ENCODE results near the gene PANX2. TPM values are rescaled to one million over a fixed set of nuclear protein-coding genes. Genes with fewer than 3 reads are reported as not detected.

The PANX2 gene
- total and polyA plus RNA-seq, 2 experiments from 2014 or later = 0.44 to 2.1 TPM

- no peaks in the 10 kb centered on the region for H3K4me1 ChIP-seq (ENCODE audit: insufficient read depth)
- H3K9me2 ChIP-seq (replicated peaks; ENCODE audit: insufficient read depth) = no peaks in the 10 kb centered on the region
- H3K79me2 ChIP-seq = no peaks in the 10 kb centered on the region
- no peak overlapping the region for H2AFZ ChIP-seq
- no peak for DNase-seq (ENCODE audit: low spot score)
- H3K4me2 ChIP-seq = no peak overlapping the region
- H3K27ac ChIP-seq = no peak overlapping the region
- no peaks in the 10 kb centered on the region for H4K20me1 ChIP-seq (ENCODE audit: insufficient read depth, poor library complexity, severe bottlenecking)
- H3K27me3 ChIP-seq = peaks cover 5% of the 10 kb centered on the region
- TF ChIP-seq EZH2phosphoT487 (IDR thresholded peaks at IDR 0.05; ENCODE audit: low read depth, severe bottlenecking, unreplicated experiment) (no peak), EZH2 (IDR thresholded peaks at IDR 0.05; ENCODE audit: borderline replicate concordance) (no peak), CTCF (IDR thresholded peaks at IDR 0.05; ENCODE audit: poor library complexity) (no peak)
- no peaks in the 10 kb centered on the region for H3K9me3 ChIP-seq (ENCODE audit: low read depth)
- no peak overlapping the region for H3K4me3 ChIP-seq
- no peaks in the 10 kb centered on the region for H3K36me3 ChIP-seq (replicated peaks; ENCODE audit: insufficient read depth, low read depth)
- 94% methylated on average over 23 of the region's 27 CpGs for WGBS (ENCODE audit: low lambda C conversion rate, missing lambda C conversion rate)
Measured at GRCh38 chr22:50174382-50175190, 4.1 kb downstream of the PANX2 start.

GRCh38 chr22:50175191-50175461 is 4.6 kb downstream of the PANX2 start:
- Histone ChIP-seq H3K27ac (no peak overlapping the region), H3K9me3 (ENCODE audit: low read depth) (no peaks in the 10 kb centered on the region), H3K36me3 (replicated peaks; ENCODE audit: insufficient read depth, low read depth) (no peaks in the 10 kb centered on the region), H3K4me3 (no peak overlapping the region), H3K9me2 (replicated peaks; ENCODE audit: insufficient read depth) (no peaks in the 10 kb centered on the region), H3K4me1 (ENCODE audit: insufficient read depth) (no peaks in the 10 kb centered on the region), H3K79me2 (no peaks in the 10 kb centered on the region), H3K4me2 (no peak overlapping the region), H2AFZ (no peak overlapping the region), H3K27me3 (peaks cover 5% of the 10 kb centered on the region), H4K20me1 (ENCODE audit: insufficient read depth, poor library complexity, severe bottlenecking) (no peaks in the 10 kb centered on the region)
- TF ChIP-seq CTCF (IDR thresholded peaks at IDR 0.05; ENCODE audit: poor library complexity) (no peak), EZH2phosphoT487 (IDR thresholded peaks at IDR 0.05; ENCODE audit: low read depth, severe bottlenecking, unreplicated experiment) (no peak), EZH2 (IDR thresholded peaks at IDR 0.05; ENCODE audit: borderline replicate concordance) (no peak)
- no peak for DNase-seq (ENCODE audit: low spot score)
- 84% methylated on average over 6 of the region's 6 CpGs for WGBS (ENCODE audit: low lambda C conversion rate, missing lambda C conversion rate)

- Histone ChIP-seq H4K20me1 (ENCODE audit: insufficient read depth, poor library complexity, severe bottlenecking) (no peaks in the 10 kb centered on the region), H3K4me3 (no peak overlapping the region), H3K9me2 (replicated peaks; ENCODE audit: insufficient read depth) (no peaks in the 10 kb centered on the region), H3K27me3 (peaks cover 2% of the 10 kb centered on the region), H2AFZ (no peak overlapping the region), H3K79me2 (no peaks in the 10 kb centered on the region), H3K36me3 (replicated peaks; ENCODE audit: insufficient read depth, low read depth) (no peaks in the 10 kb centered on the region), H3K4me2 (no peak overlapping the region), H3K4me1 (ENCODE audit: insufficient read depth) (no peaks in the 10 kb centered on the region), H3K27ac (no peak overlapping the region), H3K9me3 (ENCODE audit: low read depth) (no peaks in the 10 kb centered on the region)
- DNase-seq (ENCODE audit: low spot score) = no peak
- 81% methylated on average over 23 of the region's 27 CpGs for WGBS (ENCODE audit: low lambda C conversion rate, missing lambda C conversion rate)
- TF ChIP-seq EZH2 (IDR thresholded peaks at IDR 0.05; ENCODE audit: borderline replicate concordance) (no peak), CTCF (IDR thresholded peaks at IDR 0.05; ENCODE audit: poor library complexity) (no peak), EZH2phosphoT487 (IDR thresholded peaks at IDR 0.05; ENCODE audit: low read depth, severe bottlenecking, unreplicated experiment) (no peak)
Measured at GRCh38 chr22:50175921-50176849, 5.7 kb downstream of the PANX2 start.
